ENCODE results near the gene STX19. TPM values are rescaled to one million over a fixed set of nuclear protein-coding genes. Genes with fewer than 3 reads are reported as not detected.

Gene STX19
- total RNA-seq, 1 experiment from 2014 or later, result not detected

DNA sequence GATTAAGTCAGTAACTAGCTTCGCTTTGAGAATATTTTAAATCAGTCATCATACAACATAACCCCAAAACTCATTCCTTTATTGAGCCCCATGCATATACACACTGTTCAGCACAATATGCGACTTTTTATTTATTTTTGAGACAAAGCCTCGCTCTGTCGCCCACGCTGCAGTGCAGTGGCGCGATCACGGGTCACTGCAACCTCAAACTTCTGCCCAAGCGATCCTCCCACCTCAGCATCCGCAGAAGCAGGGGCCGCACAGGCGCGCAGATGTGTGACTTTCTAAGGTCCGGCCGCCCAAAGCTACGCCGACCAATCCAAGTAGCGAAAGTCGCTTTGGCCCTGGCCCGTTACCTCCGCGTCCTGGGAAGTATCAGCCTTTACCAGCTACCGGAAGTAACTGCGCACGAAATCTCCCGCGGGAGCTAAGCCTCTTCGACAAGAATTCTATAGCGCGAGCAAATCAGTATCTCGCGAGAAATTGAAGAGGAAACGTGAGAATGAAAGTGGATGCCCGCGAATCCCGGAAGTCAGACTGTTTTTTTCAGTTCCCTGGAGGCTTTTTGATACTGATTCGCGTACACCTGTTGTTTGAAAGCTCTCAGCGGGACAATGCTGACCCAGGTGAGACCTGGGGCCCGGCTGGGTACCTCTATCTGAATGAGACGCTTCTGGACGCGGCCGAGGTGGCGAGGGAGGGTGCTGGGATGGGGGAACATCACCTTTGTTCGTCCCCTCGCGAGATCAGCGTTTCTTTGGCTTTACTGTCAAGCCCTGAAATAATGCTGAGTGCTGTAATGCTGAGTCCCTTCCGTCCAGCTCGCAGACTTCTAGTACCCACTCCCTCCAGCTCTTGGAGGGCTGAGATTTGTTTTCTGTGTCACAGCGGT, 34.4 kb upstream of the STX19 start, which contains the start of the genes DHFR2 and NSUN3:
TSS of gene DHFR2 (minus strand) at position 404 of the 892 bp plus-strand sequence. CDS start 1,405 bp downstream, outside the sequence.
TSS of gene NSUN3 (plus strand) at position 549 of the 892 bp plus-strand sequence. CDS start at position 615, 66 bp downstream.
- H4K91ac ChIP-seq (ENCODE audit: insufficient read length, low read depth, low read length), result no peak within 1 kb of the TSS
- H3K9ac ChIP-seq (ENCODE audit: extremely low read depth, insufficient read length, low read length), result peak within 1 kb of the TSS; percentile 89
- peak within 1 kb of the TSS; percentile 93 for H3K18ac ChIP-seq (ENCODE audit: insufficient read length, low read depth, low read length)
- peak within 1 kb of the TSS; percentile 99 to 100 (median 100) for H3K27ac Mint-ChIP-seq
- peak within 1 kb of the TSS; percentile 73 for H3K4me2 ChIP-seq (ENCODE audit: insufficient read depth, insufficient read length, low read length)
- no peak within 1 kb of the TSS for H3K56ac ChIP-seq (ENCODE audit: insufficient read length, low read depth, low read length)
- no peak within 1 kb of the TSS for H4K5ac ChIP-seq (ENCODE audit: insufficient read length, low read depth, low read length)
- H3K9me3 ChIP-seq (ENCODE audit: control insufficient read depth, low read depth, low read length), result no peaks in the 10 kb centered on the region
- H3K79me2 ChIP-seq (ENCODE audit: insufficient read depth, low read length), result no peaks in the 10 kb centered on the region; the same call in 1 of the 2 replicates
- peak within 1 kb of the TSS; percentile 90 for H2AFZ ChIP-seq (ENCODE audit: low read length)
- peaks cover 0 to 2% of the 10 kb centered on the region in 2 experiments; a peak in 1 of 5 replicates for H3K9me3 Mint-ChIP-seq
- peaks cover 4% of the 10 kb centered on the region for H3K79me1 ChIP-seq (ENCODE audit: insufficient read depth, low read depth, low read length, poor library complexity, severe bottlenecking)
- H3K36me3 Mint-ChIP-seq (ENCODE audit: insufficient read depth in 1 of 3, low read depth in 3 of 3), result peaks cover 8 to 15% (median 9%) of the 10 kb centered on the region in 3 experiments; a peak in 6 of 7 replicates
- H2BK120ac ChIP-seq (ENCODE audit: low read depth, low read length, poor library complexity, severe bottlenecking), result no peak within 1 kb of the TSS
- H4K8ac ChIP-seq (replicated peaks; ENCODE audit: insufficient read length, low read depth, low read length), result no peak within 1 kb of the TSS
- no peak within 1 kb of the TSS for H2BK15ac ChIP-seq (ENCODE audit: low read depth, low read length)
- H2AK5ac ChIP-seq (ENCODE audit: insufficient read length, low read length), result no peak within 1 kb of the TSS
- no peak within 1 kb of the TSS; the same call in 1 of the 2 replicates for H3K4ac ChIP-seq (ENCODE audit: low read depth, low read length)
- H2BK5ac ChIP-seq (ENCODE audit: insufficient read length, low read length), result no peak within 1 kb of the TSS
- H3K27me3 ChIP-seq (ENCODE audit: insufficient read depth, low read length), result no peaks in the 10 kb centered on the region
- H4K20me1 ChIP-seq (ENCODE audit: control insufficient read depth, insufficient read depth, insufficient read length), result no peaks in the 10 kb centered on the region
- peak; percentile 96 for DNase-seq
- H3K23ac ChIP-seq (ENCODE audit: insufficient read length, low read depth, low read length), result no peak within 1 kb of the TSS
- H3K4me1 Mint-ChIP-seq, result peaks cover 5 to 8% of the 10 kb centered on the region in 2 experiments
- no CpG with 5 or more reads among the region's 52 CpGs for WGBS (ENCODE audit: extremely low coverage, insufficient read length, low lambda C conversion rate)
- no peak within 1 kb of the TSS for H2BK12ac ChIP-seq (ENCODE audit: insufficient read length, low read depth, low read length)
- peak within 1 kb of the TSS; percentile 97 for H3T11ph ChIP-seq (ENCODE audit: low read length)
- no peaks in the 10 kb centered on the region for H3K27me3 Mint-ChIP-seq (ENCODE audit: low read depth)
- TF ChIP-seq, protein P1, sequence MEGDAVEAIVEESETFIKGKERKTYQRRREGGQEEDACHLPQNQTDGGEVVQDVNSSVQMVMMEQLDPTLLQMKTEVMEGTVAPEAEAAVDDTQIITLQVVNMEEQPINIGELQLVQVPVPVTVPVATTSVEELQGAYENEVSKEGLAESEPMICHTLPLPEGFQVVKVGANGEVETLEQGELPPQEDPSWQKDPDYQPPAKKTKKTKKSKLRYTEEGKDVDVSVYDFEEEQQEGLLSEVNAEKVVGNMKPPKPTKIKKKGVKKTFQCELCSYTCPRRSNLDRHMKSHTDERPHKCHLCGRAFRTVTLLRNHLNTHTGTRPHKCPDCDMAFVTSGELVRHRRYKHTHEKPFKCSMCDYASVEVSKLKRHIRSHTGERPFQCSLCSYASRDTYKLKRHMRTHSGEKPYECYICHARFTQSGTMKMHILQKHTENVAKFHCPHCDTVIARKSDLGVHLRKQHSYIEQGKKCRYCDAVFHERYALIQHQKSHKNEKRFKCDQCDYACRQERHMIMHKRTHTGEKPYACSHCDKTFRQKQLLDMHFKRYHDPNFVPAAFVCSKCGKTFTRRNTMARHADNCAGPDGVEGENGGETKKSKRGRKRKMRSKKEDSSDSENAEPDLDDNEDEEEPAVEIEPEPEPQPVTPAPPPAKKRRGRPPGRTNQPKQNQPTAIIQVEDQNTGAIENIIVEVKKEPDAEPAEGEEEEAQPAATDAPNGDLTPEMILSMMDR (conservative IDR thresholded peaks at IDR 0.05), result no peak
- no peak within 1 kb of the TSS for H2BK20ac ChIP-seq (ENCODE audit: low read depth, low read length, poor library complexity, severe bottlenecking)
- peak within 1 kb of the TSS; percentile 72 for H3K27ac ChIP-seq (ENCODE audit: insufficient read length, low read depth, low read length)
- peak within 1 kb of the TSS; percentile 99 for H3K14ac ChIP-seq (ENCODE audit: insufficient read depth, low read length)
- no peaks in the 10 kb centered on the region; the same call in none of the 2 replicates for H3K4me1 ChIP-seq (ENCODE audit: insufficient read depth, low read length)
- peak within 1 kb of the TSS; percentile 96 to 98 for H3K4me3 Mint-ChIP-seq
- H3K23me2 ChIP-seq (ENCODE audit: insufficient read length, low read depth, low read length, poor library complexity, severe bottlenecking), result peaks cover 8% of the 10 kb centered on the region
